Sigmoid colon (tissue), 7 donors: ENCODE results near the gene SDR42E2. TPM values are rescaled to one million over a fixed set of nuclear protein-coding genes. Genes with fewer than 3 reads are reported as not detected.

ENCODE experiments used
- DNase-seq: peaks from one replicate; pipeline ENCODE4 v3.0.0-alpha.2; 2019
- H3K27ac ChIP-seq, 4 donors: fragments of 200-600 bp; sonication (generic); one replicate each; pipeline ENCODE4 v1.5.1; 2016 to 2019; ENCODE audit warnings: mild to moderate bottlenecking in 1 of 4
- H3K27me3 ChIP-seq, 3 donors: fragments of 200-600 bp; sonication (generic); one replicate each; pipeline ENCODE4 v1.5.1; 2019; ENCODE audit warnings: mild to moderate bottlenecking in 1 of 3
- H3K36me3 ChIP-seq, 4 donors: fragments of 200-600 bp; sonication (generic); one replicate each; pipeline ENCODE4 v1.5.1; 2016 to 2019
- H3K4me1 ChIP-seq, 4 donors: fragments of 200-600 bp; sonication (generic); one replicate each; pipeline ENCODE4 v1.5.1; 2017 to 2019
- H3K4me3 ChIP-seq, 4 donors: fragments of 200-600 bp; sonication (generic); one replicate each; pipeline ENCODE4 v1.5.1; 2017 to 2019; ENCODE audit warnings: mild to moderate bottlenecking in 2 of 4, moderate library complexity in 1 of 4
- H3K9me3 ChIP-seq, 4 donors: fragments of 200-600 bp in 3 of 4; sonication (generic) in 3 of 4; one replicate each; pipeline versions ENCODE4 v1.5.1 to v1.6.1; 2013 to 2019
- EP300 ChIP-seq, 4 donors: sonication (generic); formaldehyde crosslinking; IDR thresholded peaks; one replicate each; pipeline ENCODE4 v1.6.1; 2017; ENCODE audit warnings: antibody characterized with exemption in 4 of 4
- POLR2A ChIP-seq, 2 donors: fragments of 450-650 bp; IDR thresholded peaks; one replicate each; pipeline ENCODE4 v1.6.1; 2016; ENCODE audit warnings: antibody characterized with exemption in 2 of 2, mild to moderate bottlenecking in 2 of 2, moderate library complexity in 2 of 2
- POLR2AphosphoS5 ChIP-seq, 4 donors: sonication (generic); formaldehyde crosslinking; IDR thresholded peaks; one replicate each; pipeline ENCODE4 v1.6.1; 2017; ENCODE audit warnings: antibody characterized with exemption in 4 of 4
- WGBS, 2 donors: extraction: QIAGEN DNeasy Blood & Tissue Kit; methylation state at CpG; one replicate each; pipeline ENCODE4 v1.1.7; 2013; 5-methylcytosine and 5-hydroxymethylcytosine counted together
- intact Hi-C: fragments of 100-400 bp; cut with DNase I; formaldehyde crosslinking; loops from one replicate; pipeline ENCODE4 v1.15.1; 2023
- polyA plus RNA-seq, 3 donors: library from polyadenylated mRNA; stranded (reverse); fragments of 200-250 nt; gene quantifications; one replicate each; pipeline ENCODE4 v1.2.3, GENCODE V29; 2013
- total RNA-seq, 4 donors: library from RNA; depleted of rRNA; stranded (reverse); fragments of >200 nt; gene quantifications; one replicate each; pipeline ENCODE4 v1.1.0, GENCODE V29; 2016
- TF ChIP-seq, protein P1 (sequence below), 4 experiments: fragments of 450-650 bp in 3 of 4; fragments of 200-600 bp in 1 of 4; IDR thresholded peaks; one replicate each; pipeline ENCODE4 v1.5.1; 2016 to 2019; ENCODE audit warnings: antibody characterized with exemption in 4 of 4, mild to moderate bottlenecking in 3 of 4, moderate library complexity in 2 of 4
- donor health status: healthy with polysubstance abuse.
- donor health status: Bipolar disorder and iron deficiency.
- donor health status: healthy.

Gene SDR42E2
- total and polyA plus RNA-seq, 7 donors: 0.04 TPM; not detected in 6

- Histone ChIP-seq H3K9me3 (no peaks in the 10 kb centered on the region), H3K27me3 (no peaks in the 10 kb centered on the region), H3K4me1 (peaks cover 0 to 62% (median 52%) of the 10 kb centered on the region in 4 donors), H3K36me3 (peaks cover 0 to 4% (median 0%) of the 10 kb centered on the region in 4 donors), H3K27ac (peak overlapping the region; percentile 56 to 72 (median 62)), H3K4me3 (no peak overlapping the region)
- intact Hi-C loops: no loop called here
- TF ChIP-seq, protein P1, sequence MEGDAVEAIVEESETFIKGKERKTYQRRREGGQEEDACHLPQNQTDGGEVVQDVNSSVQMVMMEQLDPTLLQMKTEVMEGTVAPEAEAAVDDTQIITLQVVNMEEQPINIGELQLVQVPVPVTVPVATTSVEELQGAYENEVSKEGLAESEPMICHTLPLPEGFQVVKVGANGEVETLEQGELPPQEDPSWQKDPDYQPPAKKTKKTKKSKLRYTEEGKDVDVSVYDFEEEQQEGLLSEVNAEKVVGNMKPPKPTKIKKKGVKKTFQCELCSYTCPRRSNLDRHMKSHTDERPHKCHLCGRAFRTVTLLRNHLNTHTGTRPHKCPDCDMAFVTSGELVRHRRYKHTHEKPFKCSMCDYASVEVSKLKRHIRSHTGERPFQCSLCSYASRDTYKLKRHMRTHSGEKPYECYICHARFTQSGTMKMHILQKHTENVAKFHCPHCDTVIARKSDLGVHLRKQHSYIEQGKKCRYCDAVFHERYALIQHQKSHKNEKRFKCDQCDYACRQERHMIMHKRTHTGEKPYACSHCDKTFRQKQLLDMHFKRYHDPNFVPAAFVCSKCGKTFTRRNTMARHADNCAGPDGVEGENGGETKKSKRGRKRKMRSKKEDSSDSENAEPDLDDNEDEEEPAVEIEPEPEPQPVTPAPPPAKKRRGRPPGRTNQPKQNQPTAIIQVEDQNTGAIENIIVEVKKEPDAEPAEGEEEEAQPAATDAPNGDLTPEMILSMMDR (IDR thresholded peaks at IDR 0.05): no peak
- TF ChIP-seq POLR2AphosphoS5 (IDR thresholded peaks at IDR 0.05) (no peak), POLR2A (IDR thresholded peaks at IDR 0.05) (no peak), EP300 (IDR thresholded peaks at IDR 0.05) (no peak)
- no peak for DNase-seq
- WGBS, 2 donors: 87 to 90% methylated on average over 9 of the region's 9 CpGs
Measured at GRCh38 chr16:22220714-22221113, 58.4 kb downstream of the SDR42E2 start.

GRCh38 chr16:22222006-22222405 lies 59.7 kb downstream of the SDR42E2 start:
- peaks cover 0 to 56% (median 42%) of the 10 kb centered on the region in 4 donors for H3K4me1 ChIP-seq
- no peak for DNase-seq
- no peak overlapping the region for H3K4me3 ChIP-seq
- H3K27ac ChIP-seq: peak overlapping the region in 2 of 4 donors; percentile 16 to 64
- no peak for TF ChIP-seq POLR2A (IDR thresholded peaks at IDR 0.05)
- TF ChIP-seq POLR2AphosphoS5 (IDR thresholded peaks at IDR 0.05): no peak
- TF ChIP-seq, protein P1 (IDR thresholded peaks at IDR 0.05): no peak
- TF ChIP-seq EP300 (IDR thresholded peaks at IDR 0.05): no peak
- intact Hi-C loops: no loop called here
- no peaks in the 10 kb centered on the region for H3K9me3 ChIP-seq
- H3K27me3 ChIP-seq: no peaks in the 10 kb centered on the region
- WGBS, 2 donors: 95 to 96% methylated on average over 2 of the region's 2 CpGs
- peaks cover 0 to 17% (median 1%) of the 10 kb centered on the region in 4 donors for H3K36me3 ChIP-seq

- TF ChIP-seq POLR2AphosphoS5 (IDR thresholded peaks at IDR 0.05): no peak
- Histone ChIP-seq H3K36me3 (peaks cover 0 to 27% (median 1%) of the 10 kb centered on the region in 4 donors), H3K27ac (peak overlapping the region in 2 of 4 donors; percentile 70 to 79), H3K9me3 (no peaks in the 10 kb centered on the region), H3K4me1 (peaks cover 0 to 51% (median 39%) of the 10 kb centered on the region in 4 donors), H3K27me3 (no peaks in the 10 kb centered on the region), H3K4me3 (no peak overlapping the region)
- DNase-seq: no peak
- intact Hi-C loops: no loop called here
- WGBS, 2 donors: 88 to 93% methylated on average over 1 of the region's 1 CpG
Measured at GRCh38 chr16:22222998-22223397, 60.7 kb downstream of the SDR42E2 start.

DNA sequence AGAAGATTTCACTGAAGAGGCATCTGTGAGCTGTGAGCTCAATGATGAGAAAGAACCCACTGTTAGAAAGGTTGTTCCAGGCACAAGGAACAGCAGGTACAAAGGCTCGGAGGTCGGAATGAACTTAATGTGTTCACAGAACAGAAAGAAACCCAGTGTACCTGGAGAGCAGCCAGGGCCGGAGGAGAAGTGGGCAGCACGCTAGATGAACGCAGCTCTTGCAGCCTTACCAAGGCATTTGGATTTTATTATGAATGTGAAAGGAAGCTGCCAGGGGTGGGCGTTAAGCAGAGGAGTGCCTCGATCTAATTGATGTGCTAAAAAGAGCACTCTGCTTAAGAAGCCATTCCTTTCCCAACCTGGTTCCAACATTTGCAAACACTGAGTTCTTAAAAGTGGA lies 62.8 kb downstream of the SDR42E2 start:
- 86 to 93% methylated on average over 7 of the region's 7 CpGs for WGBS, 2 donors
- peaks cover 0 to 48% (median 14%) of the 10 kb centered on the region in 4 donors for H3K36me3 ChIP-seq
- intact Hi-C loops: no loop called here
- H3K27ac ChIP-seq: peak overlapping the region in 3 of 4 donors; percentile 70 to 79 (median 71)
- H3K9me3 ChIP-seq: no peaks in the 10 kb centered on the region
- no peak overlapping the region for H3K4me3 ChIP-seq
- no peaks in the 10 kb centered on the region for H3K27me3 ChIP-seq
- H3K4me1 ChIP-seq: peaks cover 0 to 32% (median 19%) of the 10 kb centered on the region in 4 donors
- TF ChIP-seq EP300 (IDR thresholded peaks at IDR 0.05): peak; percentile 39 to 80 (median 48)
- TF ChIP-seq POLR2AphosphoS5 (IDR thresholded peaks at IDR 0.05): peak in 3 of 4 donors; percentile 33 to 58 (median 34)
- no peak for TF ChIP-seq POLR2A (IDR thresholded peaks at IDR 0.05)
- TF ChIP-seq, protein P1 (IDR thresholded peaks at IDR 0.05): no peak
- peak; percentile 89 for DNase-seq

- no peak overlapping the region for H3K4me3 ChIP-seq
- peaks cover 5 to 72% (median 14%) of the 10 kb centered on the region in 4 donors for H3K36me3 ChIP-seq
- no peak for TF ChIP-seq POLR2AphosphoS5 (IDR thresholded peaks at IDR 0.05)
- no peaks in the 10 kb centered on the region for H3K27me3 ChIP-seq
- H3K4me1 ChIP-seq: peaks cover 0 to 25% (median 20%) of the 10 kb centered on the region in 4 donors
- WGBS, 2 donors: 73 to 82% methylated on average over 7 of the region's 7 CpGs
- no peak overlapping the region for H3K27ac ChIP-seq
- intact Hi-C loops: no loop called here
- H3K9me3 ChIP-seq: no peaks in the 10 kb centered on the region
- no peak for DNase-seq
Measured at GRCh38 chr16:22229889-22230288, 67.6 kb downstream of the SDR42E2 start.
